ACHN (cell line): ENCODE data around the gene COL20A1.

ENCODE experiments used
- DNase-seq: peaks from one replicate; pipeline ENCODE4 v3.0.0-alpha.2; 2015
- in situ Hi-C: cut with HindIII; loops from 2 replicates; pipeline ENCODE4 v1.10.0; 2017; ENCODE audit warnings: low sequenced_read_pairs, low pct_ligation_motif_present, low pct_unique_long_range_greater_than_20kb

COL20A1 gene

DNA sequence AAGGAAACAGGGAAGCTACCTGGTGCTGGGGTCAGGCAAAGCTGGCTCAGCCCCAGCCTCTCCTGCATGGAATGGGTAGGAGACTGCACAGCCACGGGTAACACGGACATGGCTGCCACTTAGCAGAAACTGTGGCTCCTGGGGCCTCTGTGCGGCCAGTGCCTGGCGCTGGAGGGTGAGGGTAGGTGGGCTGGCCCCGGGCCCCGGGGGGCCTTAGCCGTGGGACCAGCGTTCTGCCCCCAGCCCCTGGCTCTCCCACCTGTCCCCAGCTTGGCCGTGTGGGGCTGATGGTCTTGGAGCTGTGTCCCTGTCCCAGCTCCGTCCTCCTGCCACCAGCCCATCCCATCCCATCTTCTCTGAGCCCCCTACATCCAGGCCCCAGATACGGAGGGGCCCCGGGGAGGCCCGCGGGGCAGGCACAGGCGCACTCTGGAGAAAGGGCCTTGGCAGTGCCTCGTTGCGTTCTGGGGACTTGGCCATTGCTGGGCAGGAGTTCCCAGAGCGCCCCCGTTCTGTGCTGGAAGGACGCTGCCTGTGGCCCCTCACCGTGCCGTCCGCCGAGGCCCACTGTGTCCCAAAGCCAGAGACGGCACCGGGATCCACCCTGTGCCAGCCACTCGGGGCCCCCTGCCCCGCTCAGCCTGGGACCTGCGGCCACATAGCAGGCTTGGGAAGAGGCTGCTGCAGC, 56.0 kb downstream of the COL20A1 start:
- DNase-seq, result no peak
- in situ Hi-C loops, result no loop called here

- in situ Hi-C loops, result no loop called here
- no peak for DNase-seq
Measured at GRCh38 chr20:63349516-63349895, 56.5 kb downstream of the COL20A1 start.

DNA sequence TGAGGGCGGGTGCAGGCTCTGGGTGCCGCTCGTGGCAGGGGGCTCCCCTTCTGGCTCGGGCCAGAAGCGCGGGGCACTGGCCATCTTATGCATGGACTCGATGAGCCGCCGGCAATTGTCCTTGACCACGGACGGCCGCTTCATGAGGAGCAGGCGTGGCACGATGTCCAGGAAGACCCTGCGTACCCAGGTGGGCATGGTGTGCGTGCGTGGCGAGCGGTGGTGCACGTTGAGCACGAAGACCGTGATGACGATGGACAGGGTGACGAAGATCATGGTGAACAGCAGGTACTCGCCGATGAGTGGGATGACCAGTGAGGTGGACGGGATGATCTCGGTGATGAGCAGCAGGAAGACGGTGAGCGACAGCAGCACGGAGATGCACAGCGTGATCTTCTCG, 57.2 kb downstream of the COL20A1 start:
- in situ Hi-C loops, result no loop called here
- DNase-seq, result no peak

DNA sequence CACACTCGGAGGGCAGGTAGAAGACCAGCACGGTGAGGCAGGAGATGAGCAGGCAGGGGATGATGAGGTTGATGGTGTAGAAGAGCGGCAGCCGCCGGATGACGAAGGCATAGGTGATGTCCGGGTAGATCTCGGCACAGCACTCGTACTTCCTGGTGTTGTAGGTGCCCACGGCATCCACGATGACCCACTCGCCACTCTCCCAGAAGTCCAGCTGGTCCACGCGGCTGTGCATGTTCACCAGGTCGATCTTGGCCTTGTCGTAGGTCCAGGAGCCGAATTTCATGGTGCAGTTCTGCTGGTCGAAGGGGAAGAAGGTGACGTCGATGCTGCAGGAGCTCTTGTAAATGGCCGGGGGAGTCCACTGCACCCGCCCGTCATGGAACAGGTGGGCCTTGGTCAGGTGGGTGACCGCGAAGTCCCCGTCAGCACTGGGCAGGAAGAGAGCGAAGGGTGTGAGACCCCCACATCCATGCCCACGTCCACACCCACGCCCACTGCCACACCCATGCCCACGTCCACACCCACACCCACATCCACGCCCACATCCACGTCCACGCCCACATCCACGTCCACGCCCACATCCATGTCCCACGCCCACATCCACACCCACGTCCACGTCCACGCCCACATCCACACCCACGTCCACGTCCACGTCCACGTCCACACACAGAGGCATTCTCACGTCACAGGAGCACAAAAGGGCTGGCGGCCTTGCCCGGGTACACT, 57.8 kb downstream of the COL20A1 start:
- in situ Hi-C loops, result no loop called here
- no peak for DNase-seq

GRCh38 chr20:63351326-63351700, 58.3 kb downstream of the COL20A1 start:
- in situ Hi-C loops, result no loop called here
- DNase-seq, result no peak

DNA sequence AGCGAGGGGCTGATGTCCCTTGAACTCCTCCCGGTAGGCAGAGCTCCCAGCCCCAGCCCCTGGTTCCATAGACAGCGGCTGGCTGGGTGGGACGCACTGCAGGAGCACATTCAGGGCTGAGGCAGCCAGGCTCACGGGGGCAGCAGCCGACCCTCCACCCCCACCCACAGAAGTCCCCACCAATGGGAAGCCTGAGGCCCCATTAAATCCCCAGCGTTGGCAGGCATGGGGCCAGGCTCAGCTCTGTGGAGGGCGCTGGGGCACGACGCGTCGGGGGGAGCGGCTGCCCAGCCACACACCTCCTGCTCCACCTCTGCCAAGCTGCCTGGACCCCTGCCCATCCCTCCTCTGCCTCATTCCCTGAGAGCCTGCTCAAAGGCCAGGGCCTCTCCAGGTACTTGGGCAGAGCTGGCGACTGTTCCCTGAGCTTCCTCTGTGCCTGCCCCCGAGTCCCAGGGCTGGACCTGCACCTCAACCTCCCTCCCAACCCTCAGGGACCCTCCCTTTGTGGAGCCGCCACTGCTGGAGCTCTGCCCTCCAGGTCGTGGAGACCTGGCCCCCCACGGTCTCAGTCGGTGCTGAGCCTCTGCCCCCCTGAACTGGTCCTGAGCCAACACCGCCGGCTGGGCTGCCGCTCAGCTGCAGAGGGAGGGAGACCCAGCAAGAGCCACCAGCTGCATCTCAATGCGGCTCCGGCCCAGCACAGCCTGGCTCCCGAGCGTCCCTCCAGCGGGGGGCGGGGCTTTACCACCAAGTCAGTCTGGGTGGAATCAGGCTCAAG, 59.0 kb downstream of the COL20A1 start:
- no peak for DNase-seq

DNA sequence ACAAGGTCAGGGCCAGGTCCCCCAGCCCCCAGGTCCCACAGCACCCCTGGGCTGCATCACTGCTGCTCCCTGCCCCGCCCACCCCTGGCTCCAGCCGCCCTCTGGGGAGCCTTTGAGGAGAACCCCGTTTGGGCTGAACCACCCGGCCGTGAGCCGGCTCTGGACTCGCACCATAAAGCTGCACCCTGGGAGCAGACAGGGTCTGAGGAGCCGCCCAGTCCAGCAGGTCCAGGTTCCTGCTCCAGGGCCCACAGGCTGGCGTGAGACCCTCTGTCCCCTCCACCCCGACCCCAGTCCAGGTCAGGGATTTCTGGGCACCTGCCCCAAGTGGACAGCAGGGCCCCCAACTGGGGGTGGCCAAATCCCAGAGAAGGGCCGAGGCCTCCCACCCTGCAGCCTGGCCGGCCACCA, 59.8 kb downstream of the COL20A1 start:
- no peak for DNase-seq
- in situ Hi-C loops, result no loop called here

More for the DNA sequence above, 59.0 kb downstream of the COL20A1 start:
- in situ Hi-C loops, result no loop called here

- DNase-seq, result no peak
- in situ Hi-C loops, result no loop called here
Measured at GRCh38 chr20:63354636-63355350, 61.8 kb downstream of the COL20A1 start.

- in situ Hi-C loops, result no loop called here
- no peak for DNase-seq
Measured at GRCh38 chr20:63355781-63356295, 62.9 kb downstream of the COL20A1 start.

GRCh38 chr20:63356511-63356910, 63.5 kb downstream of the COL20A1 start:
- no peak for DNase-seq
- in situ Hi-C loops, result no loop called here

DNA sequence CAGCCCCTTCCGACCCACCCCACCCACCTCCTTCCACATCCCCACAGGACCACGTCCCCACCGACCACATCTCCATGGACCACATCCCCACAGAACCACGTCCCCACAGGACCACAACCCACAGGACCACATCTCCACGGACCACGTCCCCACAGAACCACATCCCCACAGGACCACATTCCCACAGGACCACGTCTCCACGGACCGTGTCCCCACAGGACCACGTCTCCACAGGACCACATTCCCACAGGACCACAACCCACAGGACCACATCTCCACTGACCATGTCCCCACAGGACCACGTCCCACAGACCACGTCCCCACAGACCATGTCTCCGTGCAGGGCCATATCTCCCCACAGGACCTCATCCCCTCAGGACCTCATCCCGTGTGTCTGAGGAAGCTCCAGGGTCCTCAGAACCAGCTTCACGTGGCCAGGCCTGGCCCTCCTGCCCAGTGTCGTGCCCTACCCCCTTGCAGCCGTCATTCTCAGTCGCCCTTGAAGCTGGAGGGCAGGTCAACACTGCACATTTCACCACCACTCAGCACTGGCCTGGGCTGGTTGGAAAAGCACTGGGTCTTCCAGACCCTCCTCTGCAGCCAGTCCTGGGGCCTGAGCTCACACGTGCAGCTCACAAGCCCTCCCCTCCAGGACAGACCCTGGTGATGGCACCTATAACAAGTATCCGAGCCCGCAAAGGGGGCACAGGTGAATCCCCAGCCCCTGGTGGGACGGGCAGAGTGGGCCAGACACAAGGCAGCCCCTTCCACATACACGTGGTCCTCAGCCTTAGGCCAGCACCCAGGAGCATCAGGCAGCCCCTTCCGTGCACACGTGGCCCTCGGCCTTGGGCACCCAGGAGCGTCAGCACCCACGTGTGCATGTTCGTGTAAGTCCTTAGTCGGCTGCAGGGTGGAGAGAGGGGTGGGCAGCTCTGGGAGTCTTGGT, 64.2 kb downstream of the COL20A1 start:
- no peak for DNase-seq
- in situ Hi-C loops, result no loop called here

DNA sequence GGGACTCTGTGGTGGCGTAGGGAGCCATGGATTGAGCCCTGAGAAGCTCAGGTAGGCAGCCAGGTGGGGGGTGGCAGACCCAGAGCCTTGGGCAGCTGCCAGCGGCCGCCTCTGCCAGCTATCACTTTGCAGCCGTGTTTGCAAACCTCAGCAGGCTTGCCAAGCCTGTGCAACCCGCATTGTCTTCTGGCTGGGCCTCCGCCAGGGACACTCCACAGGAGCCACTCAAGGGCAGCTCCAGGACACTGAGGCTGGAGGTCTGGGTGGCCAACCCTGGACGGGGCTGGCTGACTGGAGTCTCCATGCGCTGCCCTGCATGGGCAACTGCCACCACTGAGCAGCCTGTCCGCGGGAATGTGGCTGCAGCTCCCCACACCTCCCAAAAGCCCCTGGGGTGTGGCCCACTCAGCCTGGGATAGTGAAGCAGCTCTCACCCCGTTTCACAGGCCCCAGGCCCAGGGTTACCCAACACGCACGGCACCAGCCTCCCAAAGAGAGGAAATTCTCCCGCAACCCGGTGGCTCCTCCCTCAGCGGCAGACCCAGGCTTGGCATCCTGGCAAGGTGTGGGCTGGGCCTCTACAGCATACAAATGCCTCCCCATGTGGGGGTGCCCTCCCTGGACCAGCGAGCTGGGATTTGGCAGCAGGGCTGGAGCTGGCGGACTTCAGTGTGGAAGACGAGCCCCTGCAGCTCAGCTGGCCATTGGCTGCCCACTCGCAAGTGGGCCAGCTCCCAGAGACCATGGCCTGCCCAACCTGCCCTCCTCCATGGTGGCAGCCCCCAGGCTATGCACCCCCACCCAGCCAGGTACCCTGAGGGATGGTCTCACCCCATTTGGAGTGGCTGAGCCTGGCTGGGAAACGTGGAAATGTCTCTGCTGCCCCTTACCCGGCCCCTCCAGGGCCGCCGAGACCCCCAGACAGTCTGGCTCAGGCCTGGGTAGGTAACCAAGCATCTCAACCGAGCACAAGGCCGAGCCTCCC, 65.2 kb downstream of the COL20A1 start:
- no peak for DNase-seq
- in situ Hi-C loops, result no loop called here

DNA sequence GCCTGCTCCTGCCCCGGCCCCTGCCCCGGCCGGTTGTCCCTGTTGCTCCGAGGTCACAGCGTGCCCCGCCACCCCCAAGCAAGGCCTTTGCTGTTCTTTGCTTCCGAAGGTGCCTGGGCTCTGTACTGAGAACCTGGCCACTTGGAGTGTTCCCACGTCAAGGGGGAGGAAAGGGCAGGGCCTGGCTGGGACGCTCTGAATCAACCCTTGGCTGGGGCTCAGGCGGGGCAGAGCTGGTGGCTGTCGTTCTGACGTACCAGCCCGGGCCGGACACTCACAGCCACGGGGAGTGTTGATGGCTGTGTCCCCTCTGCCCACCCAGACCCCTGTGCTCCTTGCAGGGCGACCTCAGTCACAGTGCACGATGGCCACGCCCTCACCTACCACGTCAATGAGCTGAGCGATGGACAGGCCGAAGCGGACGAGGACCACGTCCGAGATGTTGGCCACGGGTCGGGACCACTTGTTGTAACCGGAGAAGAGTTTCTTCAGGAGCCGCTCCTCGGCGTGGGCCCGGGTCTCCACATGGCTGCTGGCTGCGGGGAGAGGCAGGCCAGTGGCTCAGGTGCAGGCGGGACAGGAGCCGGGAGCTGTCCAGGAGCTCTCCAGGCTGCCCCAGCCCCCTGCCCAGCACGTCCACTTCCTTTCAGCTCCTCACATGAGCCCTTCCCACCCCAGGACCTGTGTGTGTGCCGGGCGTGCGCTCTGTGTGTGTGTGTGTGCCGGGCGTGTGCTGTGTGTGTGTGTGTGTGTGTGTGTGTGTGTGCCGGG, 66.4 kb downstream of the COL20A1 start:
- in situ Hi-C loops, result no loop called here
- DNase-seq, result no peak

DNA sequence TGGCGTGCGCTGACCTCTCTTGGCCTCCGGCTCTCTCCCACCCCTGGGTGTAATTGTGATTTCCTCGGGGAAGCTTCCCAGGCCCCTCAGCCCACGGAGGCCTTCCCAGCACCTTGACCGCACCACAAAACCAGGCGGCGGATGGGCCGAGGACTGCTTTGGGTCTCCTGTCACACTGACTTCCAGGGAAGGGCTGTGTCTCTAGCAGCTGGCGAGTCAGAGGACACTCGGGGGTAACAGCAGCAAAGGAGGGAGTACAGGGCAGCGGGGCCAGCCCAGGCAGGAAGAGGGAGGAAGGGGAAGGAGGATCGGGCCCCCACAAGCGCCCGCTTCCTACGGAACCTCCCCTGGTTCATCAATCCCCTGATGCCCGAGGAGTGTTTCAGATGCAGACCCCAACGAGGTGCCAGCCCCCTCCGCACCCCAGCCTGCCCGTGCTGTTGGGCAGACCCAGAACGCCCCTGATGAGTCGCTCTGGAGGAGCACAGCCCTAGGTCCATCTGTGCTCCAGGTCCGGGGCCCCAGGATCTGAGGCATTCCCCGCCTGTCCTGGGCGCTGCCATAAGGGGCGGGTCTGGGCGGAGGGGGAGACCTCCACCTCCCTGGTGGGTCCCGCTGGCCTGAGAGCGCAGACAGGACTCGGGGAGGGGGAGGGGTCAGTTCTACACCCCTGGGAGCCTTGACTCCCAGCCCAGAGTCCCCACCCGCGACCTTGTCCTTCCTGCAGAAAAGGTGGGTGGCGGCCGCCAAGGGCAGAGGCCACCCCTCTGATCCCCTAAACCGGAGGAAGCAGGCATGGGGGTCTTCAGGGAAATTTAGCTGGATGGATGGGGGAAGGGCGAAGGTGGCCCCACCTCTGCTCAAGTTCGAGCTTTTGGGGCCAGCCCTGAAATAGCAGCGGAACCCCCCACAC, 67.2 kb downstream of the COL20A1 start:
- in situ Hi-C loops, result no loop called here
- DNase-seq, result no peak

- in situ Hi-C loops, result no loop called here
- DNase-seq, result no peak
Measured at GRCh38 chr20:63360850-63361518, 68.0 kb downstream of the COL20A1 start, which contains the start of gene CHRNA4. Gene CHRNA4 (minus strand): TSS chr20:63361349. CDS start chr20:63361165, 184 bp downstream.
